HCT116 (cell line): ENCODE results near the gene ACSS2. TPM values are rescaled to one million over a fixed set of nuclear protein-coding genes. Genes with fewer than 3 reads are reported as not detected.

Experiments
- ATAC-seq: fragments of 200-7000 bp; cut with Tn5 transposase; 2 replicates; pipeline ENCODE4 v1.9.1; 2020; ENCODE audit warnings: mild to moderate bottlenecking, moderate library complexity
- BruUV-seq: library from RNA; stranded (reverse); fragments of 400-500 nt; replicated peaks from 2 replicates; lab custom pipeline; 2021; lab: Mats Ljungman, UMichigan
- CTCF ChIA-PET: fragments of 300-600 bp; sonication (Branson Sonifier 250); formaldehyde crosslinking; loops from one replicate; lab custom pipeline; 2021; ENCODE audit warnings: antibody characterized with exemption; lab: Charles Lee
- POLR2A ChIA-PET: fragments of 300-600, 350-600 bp; sonication (Branson Sonifier 250); formaldehyde crosslinking; loops from one replicate; lab custom pipeline; 2021; ENCODE audit warnings: antibody characterized with exemption; lab: Charles Lee
- RAD21 ChIA-PET, 2 experiments: fragments of 300-600 bp; sonication (Branson Sonifier 250); formaldehyde crosslinking; loops; one replicate each; lab custom pipeline; 2023; ENCODE audit warnings: low total read pairs in 2 of 2; ENCODE audit not compliant: uncharacterized antibody in 2 of 2, unreplicated experiment in 2 of 2, low non-redundant PET in 1 of 2; lab: Charles Lee
- DNase-seq: peaks from one replicate; pipeline ENCODE4 v3.0.0-alpha.2; 2010; ENCODE audit warnings: low read depth, low spot score
- H2AFZ ChIP-seq: fragments of 200-600 bp; shearing (Covaris generic), sonication (generic); 2 replicates; pipeline ENCODE4 v1.6.1; 2017; ENCODE audit warnings: low read depth, mixed run types, mixed read lengths, antibody characterized with exemption, low read length; ENCODE audit not compliant: poor library complexity, severe bottlenecking
- H3K27ac ChIP-seq: 2 replicates; pipeline ENCODE4 v1.5.1; 2012; ENCODE audit warnings: low read depth, low read length
- H3K27me3 ChIP-seq: fragments of 200-600 bp; sonication (generic); 2 replicates; pipeline ENCODE4 v1.6.1; 2016; ENCODE audit warnings: mixed run types, low read length, mixed read lengths; ENCODE audit not compliant: insufficient read depth
- H3K36me3 ChIP-seq, 2 experiments: fragments of 200-500 bp in 1 of 2; fragments of 200-600 bp in 1 of 2; sonication (Bioruptor generic) in 1 of 2; sonication (generic) in 1 of 2; 2 replicates each; pipeline versions ENCODE4 v1.5.1 to v1.6.1; 2014 to 2016; ENCODE audit warnings: low read length in 2 of 2, inconsistent platforms in 1 of 2, mixed read lengths in 1 of 2, mixed run types in 1 of 2; ENCODE audit not compliant: insufficient read depth in 2 of 2, control insufficient read depth in 1 of 2
- H3K4me1 ChIP-seq, 2 experiments: fragments of 200-600 bp in 1 of 2; sonication (generic) in 1 of 2; 2 replicates each; pipeline versions ENCODE4 v1.5.1 to v1.6.1; 2012 to 2017; ENCODE audit warnings: low read length in 2 of 2, inconsistent platforms in 1 of 2, mild to moderate bottlenecking in 1 of 2, mixed read lengths in 1 of 2, mixed run types in 1 of 2, moderate library complexity in 1 of 2; ENCODE audit not compliant: insufficient read depth in 2 of 2, control insufficient read depth in 1 of 2
- H3K4me2 ChIP-seq: fragments of 200-600 bp; sonication (generic); 2 replicates; pipeline ENCODE4 v1.6.1; 2017; ENCODE audit warnings: mixed run types, low read length, mixed read lengths
- H3K4me3 ChIP-seq, 2 experiments: fragments of 200-600 bp in 1 of 2; sonication (generic) in 1 of 2; replicated peaks in 1 of 2; 2 replicates each; pipeline ENCODE4 v1.5.1; 2011 to 2016; ENCODE audit warnings: low read length in 2 of 2, control low read depth in 1 of 2, low read depth in 1 of 2, mild to moderate bottlenecking in 1 of 2, mixed read lengths in 1 of 2, mixed run types in 1 of 2
- H3K79me2 ChIP-seq: fragments of 200-600 bp; sonication (generic); 2 replicates; pipeline ENCODE4 v1.6.1; 2017; ENCODE audit warnings: mild to moderate bottlenecking, mixed run types, low read length, moderate library complexity, mixed read lengths; ENCODE audit not compliant: insufficient read depth
- H3K9ac ChIP-seq: fragments of 200-600 bp; sonication (generic); 2 replicates; pipeline ENCODE4 v1.6.1; 2016; ENCODE audit warnings: low read length, mixed read lengths
- H3K9me2 ChIP-seq: fragments of 200-600 bp; sonication (generic), shearing (Covaris generic); 2 replicates; pipeline ENCODE4 v1.6.1; 2017; ENCODE audit warnings: mixed run types, mild to moderate bottlenecking, moderate library complexity; ENCODE audit not compliant: insufficient read depth
- H3K9me3 ChIP-seq, 2 experiments: fragments of 200-500 bp in 1 of 2; fragments of 200-600 bp in 1 of 2; sonication (Bioruptor generic) in 1 of 2; sonication (generic) in 1 of 2; 2 replicates each; pipeline ENCODE4 v1.6.1; 2014 to 2017; ENCODE audit warnings: low read length in 2 of 2, mixed read lengths in 2 of 2, inconsistent platforms in 1 of 2, low read depth in 1 of 2, mild to moderate bottlenecking in 1 of 2, mixed run types in 1 of 2, moderate library complexity in 1 of 2; ENCODE audit not compliant: control insufficient read depth in 1 of 2, insufficient read depth in 1 of 2
- H4K20me1 ChIP-seq: fragments of 200-600 bp; sonication (generic), shearing (Covaris generic); 2 replicates; pipeline ENCODE4 v1.6.1; 2017; ENCODE audit warnings: mixed run types, mild to moderate bottlenecking, moderate library complexity; ENCODE audit not compliant: insufficient read depth
- EZH2 ChIP-seq: fragments of 200-600 bp; sonication (generic); IDR thresholded peaks from 2 replicates; pipeline ENCODE4 v1.6.1; 2017; ENCODE audit warnings: antibody characterized with exemption, mixed run types
- FOSL1 ChIP-seq: IDR thresholded peaks from 2 replicates; pipeline ENCODE4 v1.6.1; 2012; ENCODE audit warnings: low read depth
- JUND ChIP-seq: IDR thresholded peaks from 2 replicates; pipeline ENCODE4 v1.6.1; 2012
- TCF7L2 ChIP-seq: IDR thresholded peaks from 2 replicates; pipeline ENCODE4 v1.7.0; 2011; ENCODE audit warnings: borderline replicate concordance, inconsistent platforms; ENCODE audit not compliant: insufficient read depth, insufficient read length; ENCODE audit errors: extremely low read depth
- ZNF274 ChIP-seq: fragments of 200-500 bp; sonication (Bioruptor generic); IDR thresholded peaks from 2 replicates; pipeline ENCODE4 v1.6.1; 2014; ENCODE audit warnings: mild to moderate bottlenecking, low read depth, low read length, inconsistent platforms
- intact Hi-C: fragments of 100-400 bp; cut with micrococcal nuclease; formaldehyde crosslinking; loops from 2 replicates; pipeline ENCODE4 v1.10.0; 2022
- total RNA-seq: library from RNA; stranded (reverse); gene quantifications from one replicate; pipeline ENCODE4 v1.2.1, GENCODE V29; 2021; ENCODE audit not compliant: unreplicated experiment
- TF ChIP-seq, protein P1 (sequence below): IDR thresholded peaks from 2 replicates; pipeline ENCODE4 v1.6.1; 2012
- TF ChIP-seq, protein P2 (sequence below): IDR thresholded peaks from 2 replicates; pipeline ENCODE4 v1.6.1; 2012

The ACSS2 gene
- total RNA-seq, 1 experiment from 2014 or later = 71.7 TPM

DNA sequence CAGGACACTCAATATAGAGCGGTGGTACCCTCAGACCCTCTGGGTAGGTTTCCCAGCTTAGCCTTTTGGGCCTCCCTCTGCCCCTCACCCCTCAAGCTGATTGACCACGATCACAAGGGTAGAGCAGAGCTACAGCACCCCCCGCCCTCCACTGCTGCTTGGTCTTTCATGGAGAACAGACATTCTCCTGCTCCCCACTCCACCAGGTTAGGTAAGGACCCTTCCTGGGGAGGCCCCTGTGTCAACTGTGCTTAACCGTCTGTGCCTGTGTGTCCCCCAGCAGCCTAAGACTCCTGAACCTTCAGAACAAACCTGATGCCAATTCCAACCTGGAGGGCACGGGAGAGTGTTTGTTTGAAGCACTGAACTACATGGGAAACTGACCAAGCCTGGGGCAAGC, 91.0 kb downstream of the ACSS2 start (continued):
- no peak for TF ChIP-seq TCF7L2
- TF ChIP-seq, protein P1, sequence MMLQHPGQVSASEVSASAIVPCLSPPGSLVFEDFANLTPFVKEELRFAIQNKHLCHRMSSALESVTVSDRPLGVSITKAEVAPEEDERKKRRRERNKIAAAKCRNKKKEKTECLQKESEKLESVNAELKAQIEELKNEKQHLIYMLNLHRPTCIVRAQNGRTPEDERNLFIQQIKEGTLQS = no peak
- TF ChIP-seq ZNF274 = no peak
- TF ChIP-seq EZH2 = no peak
- TF ChIP-seq, protein P2, sequence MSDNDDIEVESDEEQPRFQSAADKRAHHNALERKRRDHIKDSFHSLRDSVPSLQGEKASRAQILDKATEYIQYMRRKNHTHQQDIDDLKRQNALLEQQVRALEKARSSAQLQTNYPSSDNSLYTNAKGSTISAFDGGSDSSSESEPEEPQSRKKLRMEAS = no peak

DNA sequence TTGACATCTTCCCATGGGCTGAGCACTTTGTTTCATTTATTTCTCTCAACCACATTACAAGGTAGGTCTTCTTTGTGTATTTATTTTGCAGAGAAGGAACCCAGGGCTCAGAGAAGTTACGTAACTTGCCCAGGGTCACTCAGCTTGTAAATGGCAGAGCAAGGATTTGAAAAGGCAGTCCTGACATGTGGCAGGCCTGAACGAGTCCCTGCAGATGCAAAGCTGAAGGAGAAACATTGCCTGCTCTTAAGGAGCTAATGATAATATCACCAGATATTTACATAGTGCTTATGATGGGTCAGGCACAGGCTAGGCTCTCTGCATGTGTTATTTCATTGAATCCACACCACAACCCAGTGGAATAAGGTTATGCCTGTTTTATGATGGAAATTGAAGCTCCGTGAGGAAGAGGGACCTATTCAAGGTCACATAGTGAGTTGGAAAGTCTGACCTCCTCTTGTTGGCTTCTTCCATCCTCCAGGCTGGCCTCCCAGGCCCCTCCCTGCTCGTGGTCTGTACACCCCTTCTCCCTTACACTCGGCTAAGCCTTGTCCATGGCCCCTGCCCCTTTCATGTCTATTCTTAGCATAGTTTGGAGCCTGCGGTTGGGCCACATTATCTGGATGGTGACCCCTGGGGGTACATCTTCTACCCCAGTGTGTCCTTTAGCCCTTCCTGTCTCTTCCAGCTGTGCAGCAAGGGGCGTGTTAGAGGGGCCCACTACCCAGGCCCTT, 91.8 kb downstream of the ACSS2 start:
- intact Hi-C loops = no loop called here
- CTCF ChIA-PET = no interaction called here
- no peak for TF ChIP-seq FOSL1
- no peak for TF ChIP-seq JUND
- H3K4me2 ChIP-seq = no peak overlapping the region
- no peak overlapping the region for H3K27ac ChIP-seq
- H3K9me2 ChIP-seq = no peaks in the 10 kb centered on the region
- H3K9ac ChIP-seq = no peak overlapping the region
- no TSS peak for BruUV-seq
- H3K4me1 ChIP-seq = no peaks in the 10 kb centered on the region
- H2AFZ ChIP-seq = no peak overlapping the region
- no peaks in the 10 kb centered on the region for H4K20me1 ChIP-seq
- no peaks in the 10 kb centered on the region for H3K9me3 ChIP-seq
- no peaks in the 10 kb centered on the region for H3K36me3 ChIP-seq
- no peaks in the 10 kb centered on the region for H3K27me3 ChIP-seq
- no peak overlapping the region for H3K4me3 ChIP-seq
- RAD21 ChIA-PET = no interaction called here
- POLR2A ChIA-PET = no interaction called here
- no peaks in the 10 kb centered on the region for H3K79me2 ChIP-seq
- no peak for ATAC-seq
- no peak for DNase-seq
